ENCODE measurements around the gene HNRNPM.
A peak's percentile ranks its signal among the peaks of the same experiment; 100 is the strongest.

The HNRNPM gene

GRCh38 chr19:8455018-8455417, 10.2 kb downstream of the HNRNPM start:
- H3K4me3 ChIP-seq (ENCODE audit: low read depth, low read length) = no peak overlapping the region
- no peak for TF ChIP-seq CTCF (IDR thresholded peaks at IDR 0.05; ENCODE audit: low read depth, low read length, missing control alignments)
- no peak for DNase-seq (ENCODE audit: low read depth)

GRCh38 chr19:8456064-8456463, 11.3 kb downstream of the HNRNPM start:
- TF ChIP-seq CTCF (IDR thresholded peaks at IDR 0.05; ENCODE audit: low read depth, low read length, missing control alignments) = peak; percentile 3
- H3K4me3 ChIP-seq (ENCODE audit: low read depth, low read length) = no peak overlapping the region
- no peak for DNase-seq (ENCODE audit: low read depth)

GRCh38 chr19:8457209-8457608, 12.4 kb downstream of the HNRNPM start:
- H3K4me3 ChIP-seq (ENCODE audit: low read depth, low read length) = no peak overlapping the region
- no peak for TF ChIP-seq CTCF (IDR thresholded peaks at IDR 0.05; ENCODE audit: low read depth, low read length, missing control alignments)
- DNase-seq (ENCODE audit: low read depth) = no peak

GRCh38 chr19:8457827-8458226, 13.1 kb downstream of the HNRNPM start:
- no peak for DNase-seq (ENCODE audit: low read depth)
- H3K4me3 ChIP-seq (ENCODE audit: low read depth, low read length) = no peak overlapping the region
- TF ChIP-seq CTCF (IDR thresholded peaks at IDR 0.05; ENCODE audit: low read depth, low read length, missing control alignments) = no peak

GRCh38 chr19:8458380-8458779, 13.6 kb downstream of the HNRNPM start:
- no peak for DNase-seq (ENCODE audit: low read depth)
- no peak overlapping the region for H3K4me3 ChIP-seq (ENCODE audit: low read depth, low read length)
- no peak for TF ChIP-seq CTCF (IDR thresholded peaks at IDR 0.05; ENCODE audit: low read depth, low read length, missing control alignments)

- DNase-seq (ENCODE audit: low read depth) = no peak
- no peak for TF ChIP-seq CTCF (IDR thresholded peaks at IDR 0.05; ENCODE audit: low read depth, low read length, missing control alignments)
- no peak overlapping the region for H3K4me3 ChIP-seq (ENCODE audit: low read depth, low read length)
Measured at GRCh38 chr19:8459095-8459494, 14.3 kb downstream of the HNRNPM start.

GRCh38 chr19:8459520-8460270, 14.9 kb downstream of the HNRNPM start:
- no peak for DNase-seq (ENCODE audit: low read depth)
- TF ChIP-seq CTCF (IDR thresholded peaks at IDR 0.05; ENCODE audit: low read depth, low read length, missing control alignments) = no peak
- no peak overlapping the region for H3K4me3 ChIP-seq (ENCODE audit: low read depth, low read length)
